Aorta (tissue), 5 donors: ENCODE results near the gene SCN1A. TPM values are rescaled to one million over a fixed set of nuclear protein-coding genes. Genes with fewer than 3 reads are reported as not detected.

Experiments
- ATAC-seq: fragments of 200-7000 bp; cut with Tn5 transposase; one replicate; pipeline ENCODE4 v1.9.1; 2022; ENCODE audit warnings: moderate library complexity; ENCODE audit not compliant: low FRiP score
- DNase-seq, 2 donors: peaks; one replicate each; pipeline ENCODE4 v3.0.0-alpha.2; 2020
- H3K27ac ChIP-seq, 2 donors: one replicate each; pipeline ENCODE4 v1.5.1; 2013; ENCODE audit warnings: low read length in 2 of 2, mild to moderate bottlenecking in 2 of 2, moderate library complexity in 2 of 2, control low read depth in 1 of 2, inconsistent platforms in 1 of 2, low read depth in 1 of 2
- H3K27me3 ChIP-seq, 2 donors: one replicate each; pipeline ENCODE4 v1.6.1; 2013; ENCODE audit warnings: control low read depth in 1 of 2, low read length in 1 of 2, mild to moderate bottlenecking in 1 of 2, moderate library complexity in 1 of 2; ENCODE audit not compliant: insufficient read depth in 2 of 2, control insufficient read depth in 1 of 2
- H3K36me3 ChIP-seq, 2 donors: one replicate each; pipeline ENCODE4 v1.6.1; 2013; ENCODE audit warnings: control low read depth in 1 of 2, low read length in 1 of 2, mild to moderate bottlenecking in 1 of 2; ENCODE audit not compliant: insufficient read depth in 2 of 2, control insufficient read depth in 1 of 2
- H3K4me1 ChIP-seq, 2 donors: one replicate each; pipeline ENCODE4 v1.6.1; 2013; ENCODE audit warnings: low read length in 2 of 2, control low read depth in 1 of 2, mild to moderate bottlenecking in 1 of 2, moderate library complexity in 1 of 2; ENCODE audit not compliant: insufficient read depth in 2 of 2, control insufficient read depth in 1 of 2
- H3K4me3 ChIP-seq, 2 donors: one replicate each; pipeline ENCODE4 v1.5.1; 2013; ENCODE audit warnings: low read length in 2 of 2, control low read depth in 1 of 2, mild to moderate bottlenecking in 1 of 2
- H3K9me3 ChIP-seq: one replicate; pipeline ENCODE4 v1.6.1; 2013; ENCODE audit warnings: mild to moderate bottlenecking, low read length; ENCODE audit not compliant: control insufficient read depth
- WGBS, 2 donors: extraction: QIAGEN DNeasy Blood & Tissue Kit; methylation state at CpG; one replicate each; pipeline ENCODE4 v1.1.7; 2013; 5-methylcytosine and 5-hydroxymethylcytosine counted together
- intact Hi-C, 2 donors: fragments of 100-400 bp; cut with DNase I; formaldehyde crosslinking; loops; one replicate each; pipeline versions ENCODE4 v1.14.2 to v1.15.0; 2022
- polyA plus RNA-seq, 2 donors: library from polyadenylated mRNA; stranded (reverse); fragments of 200-250 nt; gene quantifications; one replicate each; pipeline ENCODE4 v1.2.3, GENCODE V29; 2013
- total RNA-seq, 2 donors: library from RNA; stranded (reverse); fragmentation: NEBNext Ultra II Directional; extraction: Animal tissue kit (Norgen Biotek cat#: 25700); gene quantifications; one replicate each; pipeline ENCODE4 v1.2.1, GENCODE V29; 2021
- donor health status: healthy with polysubstance abuse.
- donor health status: Bipolar disorder and iron deficiency.
- donor health status: DM: no; HTN: no; CAD: no.
- donor health status: DM: no; HTN: no; CAD: no.
- donor health status: DM: yes; HTN: yes; CAD: no.

SCN1A gene
- total and polyA plus RNA-seq, 4 donors, result not detected

DNA sequence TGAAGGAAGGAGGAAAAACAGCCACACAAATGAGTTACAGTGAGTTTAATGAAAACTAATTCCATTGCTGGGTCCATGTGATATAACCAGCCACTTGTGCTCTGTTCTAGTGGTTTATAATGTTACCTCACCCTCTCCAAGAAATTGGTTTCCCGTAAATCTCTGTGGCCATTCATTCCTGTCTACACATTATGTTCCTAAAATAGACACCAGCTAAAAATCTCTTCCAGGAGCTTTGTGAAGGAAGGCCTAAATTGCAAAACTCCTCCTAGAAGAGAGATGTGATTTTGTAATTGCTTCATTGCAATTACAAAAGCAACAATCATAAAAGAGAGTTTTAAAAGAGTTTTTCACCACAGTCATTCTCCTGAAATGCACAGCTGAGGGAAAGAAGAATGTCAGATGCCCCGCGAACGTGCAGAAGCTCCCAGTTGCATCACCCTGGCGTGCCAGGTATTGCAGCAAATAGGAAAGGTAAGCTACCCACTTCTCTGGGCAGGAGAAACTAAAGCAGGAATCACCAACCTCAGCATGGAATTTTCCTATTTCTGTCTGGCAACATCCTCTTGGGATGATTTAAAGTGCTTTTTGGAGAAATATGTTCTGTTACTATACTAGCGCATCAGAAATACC is 1.7 kb downstream of the SCN1A start:
- intact Hi-C loops, result loop anchor here (2.0 to 5.0 kb wide), 2 partner anchors 171 to 174 kb away; partner anchors contain the start of gene TTC21B (in 1 of the 2)
- H3K27me3 ChIP-seq, result no peaks in the 10 kb centered on the region
- ATAC-seq (no peak), DNase-seq (no peak)
- H3K4me3 ChIP-seq, result no peak overlapping the region
- 76 to 86% methylated on average over 6 of the region's 6 CpGs for WGBS, 2 donors
- no peaks in the 10 kb centered on the region for H3K4me1 ChIP-seq
- H3K9me3 ChIP-seq, result no peaks in the 10 kb centered on the region
- no peak overlapping the region for H3K27ac ChIP-seq
- no peaks in the 10 kb centered on the region for H3K36me3 ChIP-seq

DNA sequence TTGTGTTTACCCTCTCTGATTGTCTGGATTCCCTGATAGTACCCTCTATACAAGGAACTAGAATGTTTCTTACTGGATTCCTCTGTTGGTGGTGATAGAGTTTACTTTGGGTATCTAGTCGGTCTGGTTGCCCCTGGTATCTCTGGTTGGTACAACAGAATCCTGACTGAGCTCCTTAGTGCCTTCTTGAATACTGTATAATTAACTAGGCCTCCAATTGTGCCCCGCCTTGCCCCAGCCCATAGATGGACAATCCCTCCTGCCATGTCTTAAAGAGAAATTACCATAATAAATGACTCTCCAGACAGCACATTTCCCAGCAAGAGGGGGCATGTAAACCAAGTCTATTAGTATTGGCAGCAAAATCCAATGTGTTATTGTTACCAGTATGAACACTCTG is 2.3 kb downstream of the SCN1A start:
- 85 to 92% methylated on average over 2 of the region's 2 CpGs for WGBS, 2 donors
- no peaks in the 10 kb centered on the region for H3K36me3 ChIP-seq
- DNase-seq, result no peak
- no peak for ATAC-seq
- no peaks in the 10 kb centered on the region for H3K27me3 ChIP-seq
- no peak overlapping the region for H3K4me3 ChIP-seq
- no peaks in the 10 kb centered on the region for H3K4me1 ChIP-seq
- H3K27ac ChIP-seq, result no peak overlapping the region
- intact Hi-C loops, result loop anchor here in 1 of 2 donors (5.0 kb wide), 1 partner anchor 173 kb away; the partner anchor contains the start of gene TTC21B
- H3K9me3 ChIP-seq, result no peaks in the 10 kb centered on the region

- DNase-seq (no peak), ATAC-seq (no peak)
- no peak overlapping the region for H3K27ac ChIP-seq
- H3K4me1 ChIP-seq, result no peaks in the 10 kb centered on the region
- 83 to 84% methylated on average over 4 of the region's 4 CpGs for WGBS, 2 donors
- H3K4me3 ChIP-seq, result no peak overlapping the region
- no peaks in the 10 kb centered on the region for H3K36me3 ChIP-seq
- H3K27me3 ChIP-seq, result no peaks in the 10 kb centered on the region
- no peaks in the 10 kb centered on the region for H3K9me3 ChIP-seq
- intact Hi-C loops, result no loop called here
Observed at GRCh38 chr2:166118180-166118579, 9.6 kb downstream of the SCN1A start.

- H3K4me1 ChIP-seq, result no peaks in the 10 kb centered on the region
- ATAC-seq (no peak), DNase-seq (no peak)
- H3K27ac ChIP-seq, result no peak overlapping the region
- intact Hi-C loops, result no loop called here
- no peak overlapping the region for H3K4me3 ChIP-seq
- no peaks in the 10 kb centered on the region for H3K36me3 ChIP-seq
- H3K9me3 ChIP-seq, result no peaks in the 10 kb centered on the region
- H3K27me3 ChIP-seq, result no peaks in the 10 kb centered on the region
- 77 to 83% methylated on average over 6 of the region's 6 CpGs for WGBS, 2 donors
Observed at GRCh38 chr2:166117491-166117890, 10.3 kb downstream of the SCN1A start.

- Histone ChIP-seq H3K27me3 (no peaks in the 10 kb centered on the region), H3K36me3 (no peaks in the 10 kb centered on the region), H3K9me3 (no peaks in the 10 kb centered on the region), H3K4me3 (no peak overlapping the region), H3K4me1 (no peaks in the 10 kb centered on the region), H3K27ac (no peak overlapping the region)
- 80 to 85% methylated on average over 4 of the region's 4 CpGs for whole genome bisulfite sequencing, 2 donors
- DNase-seq (no peak), ATAC-seq (no peak)
- intact Hi-C loops, result no loop called here
Observed at GRCh38 chr2:166115589-166115988, 12.2 kb downstream of the SCN1A start.

- WGBS, 2 donors, result 89 to 94% methylated on average over 1 of the region's 1 CpG
- ATAC-seq (no peak), DNase-seq (no peak)
- H3K36me3 ChIP-seq, result no peaks in the 10 kb centered on the region
- no peaks in the 10 kb centered on the region for H3K9me3 ChIP-seq
- H3K4me3 ChIP-seq, result no peak overlapping the region
- no peaks in the 10 kb centered on the region for H3K4me1 ChIP-seq
- intact Hi-C loops, result no loop called here
- no peaks in the 10 kb centered on the region for H3K27me3 ChIP-seq
- H3K27ac ChIP-seq, result no peak overlapping the region
Observed at GRCh38 chr2:166112193-166112605, 15.6 kb downstream of the SCN1A start.

DNA sequence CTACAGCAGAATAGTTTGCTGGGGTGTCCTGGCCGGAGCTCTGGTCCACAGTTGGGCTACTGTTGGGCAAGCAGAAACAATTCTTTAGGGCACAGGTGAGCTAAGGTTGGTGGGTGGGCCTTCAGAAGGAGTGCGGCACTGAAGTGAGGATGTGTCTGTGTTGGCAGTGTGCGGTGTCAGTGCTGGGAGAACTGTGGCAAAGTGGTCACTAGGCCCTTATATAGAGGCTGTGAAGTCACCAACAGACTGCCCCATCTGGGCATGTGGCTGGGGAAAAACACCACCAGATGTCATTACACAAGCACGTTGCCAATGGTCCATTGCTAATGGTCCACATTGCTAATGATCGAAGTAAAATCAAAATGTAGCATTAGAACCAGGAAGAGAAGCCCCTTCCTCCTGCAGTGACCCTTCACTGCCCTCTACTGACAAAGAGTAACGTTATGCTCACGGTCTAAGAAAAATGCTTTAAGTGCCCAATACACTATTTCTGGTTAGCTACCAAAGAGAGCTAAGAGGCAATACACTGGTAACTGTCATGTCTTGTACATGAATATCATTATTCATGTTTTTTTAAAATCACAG is 21.3 kb downstream of the SCN1A start:
- WGBS, 2 donors, result 43 to 47% methylated on average over 7 of the region's 7 CpGs
- no peak overlapping the region for H3K27ac ChIP-seq
- intact Hi-C loops, result no loop called here
- H3K4me3 ChIP-seq, result no peak overlapping the region
- DNase-seq, result no peak
- no peaks in the 10 kb centered on the region for H3K27me3 ChIP-seq
- ATAC-seq, result peak; percentile 33
- no peaks in the 10 kb centered on the region for H3K4me1 ChIP-seq
- H3K36me3 ChIP-seq, result no peaks in the 10 kb centered on the region
- H3K9me3 ChIP-seq, result no peaks in the 10 kb centered on the region

- Histone ChIP-seq H3K27me3 (no peaks in the 10 kb centered on the region), H3K9me3 (no peaks in the 10 kb centered on the region), H3K4me1 (no peaks in the 10 kb centered on the region), H3K27ac (no peak overlapping the region), H3K4me3 (no peak overlapping the region), H3K36me3 (no peaks in the 10 kb centered on the region)
- ATAC-seq, result no peak
- intact Hi-C loops, result no loop called here
- DNase-seq, result no peak
- 13 to 20% methylated on average over 3 of the region's 3 CpGs for WGBS, 2 donors
Observed at GRCh38 chr2:166104773-166105172, 23.0 kb downstream of the SCN1A start.

- Histone ChIP-seq H3K27ac (no peak overlapping the region), H3K9me3 (no peaks in the 10 kb centered on the region), H3K4me1 (no peaks in the 10 kb centered on the region), H3K27me3 (no peaks in the 10 kb centered on the region), H3K4me3 (no peak overlapping the region), H3K36me3 (no peaks in the 10 kb centered on the region)
- intact Hi-C loops, result no loop called here
- DNase-seq (no peak), ATAC-seq (no peak)
- 87 to 94% methylated on average over 1 of the region's 1 CpG for WGBS, 2 donors
Observed at GRCh38 chr2:166104084-166104483, 23.7 kb downstream of the SCN1A start.
